Stimulated activated naive CD8-positive, alpha-beta T cell treated with anti-CD3 and anti-CD28 coated beads, Interleukin-15, Interleukin-2, amounts not matched to agents 100 U/mL and 50 U/mL, for 24 hours (primary cell): Measurements from ENCODE around the gene LHX4.

Experiments
- ATAC-seq: fragments of 150-1000 bp; cut with Tn5 transposase; one replicate; pipeline ENCODE4 v1.10.0; 2021
- DNase-seq: peaks from one replicate; pipeline ENCODE4 v3.0.0; 2021

Gene LHX4

GRCh38 chr1:180271272-180272255, 41.5 kb downstream of the LHX4 start:
- no peak for ATAC-seq
- DNase-seq: no peak

GRCh38 chr1:180272395-180272794, 42.3 kb downstream of the LHX4 start:
- DNase-seq (no peak), ATAC-seq (no peak)

GRCh38 chr1:180273066-180273465, 43.0 kb downstream of the LHX4 start:
- DNase-seq: no peak
- ATAC-seq: no peak

- ATAC-seq (no peak), DNase-seq (no peak)
Measured at GRCh38 chr1:180274221-180274620, 44.2 kb downstream of the LHX4 start.

- ATAC-seq: no peak
- no peak for DNase-seq
Measured at GRCh38 chr1:180275726-180276125, 45.7 kb downstream of the LHX4 start.

GRCh38 chr1:180277476-180278193, 47.6 kb downstream of the LHX4 start:
- no peak for ATAC-seq
- DNase-seq: no peak

GRCh38 chr1:180278194-180278515, 48.1 kb downstream of the LHX4 start:
- ATAC-seq (no peak), DNase-seq (no peak)

GRCh38 chr1:180278596-180279395, 48.7 kb downstream of the LHX4 start:
- ATAC-seq: no peak
- DNase-seq: no peak

GRCh38 chr1:180279651-180280050, 49.6 kb downstream of the LHX4 start:
- DNase-seq: no peak
- ATAC-seq: no peak

GRCh38 chr1:180280617-180281016, 50.6 kb downstream of the LHX4 start:
- no peak for ATAC-seq
- DNase-seq: no peak

- DNase-seq (no peak), ATAC-seq (no peak)
Measured at GRCh38 chr1:180281490-180281889, 51.4 kb downstream of the LHX4 start.

- ATAC-seq (no peak), DNase-seq (no peak)
Measured at GRCh38 chr1:180282401-180283044, 52.5 kb downstream of the LHX4 start.

- DNase-seq: no peak
Measured at GRCh38 chr1:180283098-180283497, 53.0 kb downstream of the LHX4 start.

GRCh38 chr1:180286417-180286816, 56.4 kb downstream of the LHX4 start:
- no peak for ATAC-seq

More at GRCh38 chr1:180283098-180283497, 53.0 kb downstream of the LHX4 start:
- no peak for ATAC-seq

GRCh38 chr1:180287988-180288705, 58.1 kb downstream of the LHX4 start:
- ATAC-seq (no peak), DNase-seq (no peak)

More at GRCh38 chr1:180286417-180286816, 56.4 kb downstream of the LHX4 start:
- DNase-seq: no peak

- DNase-seq (no peak), ATAC-seq (no peak)
Measured at GRCh38 chr1:180288940-180289339, 58.9 kb downstream of the LHX4 start.

GRCh38 chr1:180290265-180291001, 60.4 kb downstream of the LHX4 start:
- ATAC-seq (no peak), DNase-seq (no peak)

GRCh38 chr1:180291004-180291403, 60.9 kb downstream of the LHX4 start:
- ATAC-seq (no peak), DNase-seq (no peak)

GRCh38 chr1:180294711-180295110, 64.6 kb downstream of the LHX4 start:
- DNase-seq: no peak
- ATAC-seq: no peak

- ATAC-seq: no peak
- no peak for DNase-seq
Measured at GRCh38 chr1:180295999-180296398, 65.9 kb downstream of the LHX4 start.
